ENCODE data around the gene OGG1. TPM values are rescaled to one million over a fixed set of nuclear protein-coding genes. Genes with fewer than 3 reads are reported as not detected.
A peak's percentile ranks its signal among the peaks of the same experiment; 100 is the strongest.

The OGG1 gene
- polyA plus RNA-seq, 1 donor from 2014 or later, result 34.4 TPM

- peak overlapping the region; percentile 97 for H3K4me3 ChIP-seq (ENCODE audit: low read length)
- peaks cover 23% of the 10 kb centered on the region for H3K79me2 ChIP-seq (replicated peaks; ENCODE audit: insufficient read depth, low read length)
Measured at GRCh38 chr3:9732080-9732739, 17.5 kb upstream of the OGG1 start.

GRCh38 chr3:9732740-9733115, 17.0 kb upstream of the OGG1 start:
- peaks cover 23% of the 10 kb centered on the region for H3K79me2 ChIP-seq (replicated peaks; ENCODE audit: insufficient read depth, low read length)
- TF ChIP-seq POLR2AphosphoS5 (IDR thresholded peaks at IDR 0.05) (no peak), TAF1 (IDR thresholded peaks at IDR 0.05; ENCODE audit: low read depth) (no peak)
- H3K9me3 ChIP-seq (ENCODE audit: low read length), result no peaks in the 10 kb centered on the region
- peaks cover 5% of the 10 kb centered on the region for H3K36me3 ChIP-seq (ENCODE audit: insufficient read depth, low read length)
- no peak overlapping the region for H3K27ac ChIP-seq (ENCODE audit: low read length)
- peak overlapping the region; percentile 92 for H3K9ac ChIP-seq (ENCODE audit: low read length)
- H3K4me3 ChIP-seq (ENCODE audit: low read length), result peak overlapping the region; percentile 97
- no peaks in the 10 kb centered on the region for H4K20me1 ChIP-seq (ENCODE audit: insufficient read depth)
- H3K27me3 ChIP-seq (ENCODE audit: insufficient read depth, low read depth, low read length), result no peaks in the 10 kb centered on the region
- peak overlapping the region; percentile 82 for H3K4me2 ChIP-seq (ENCODE audit: low read length)
- H3K9me2 ChIP-seq (ENCODE audit: insufficient read depth, low read length), result no peaks in the 10 kb centered on the region
- H2AFZ ChIP-seq (ENCODE audit: low read depth, low read length), result no peak overlapping the region
- H3F3A ChIP-seq (ENCODE audit: insufficient read depth, low read length, poor library complexity, severe bottlenecking), result no peaks in the 10 kb centered on the region

More at GRCh38 chr3:9732080-9732739, 17.5 kb upstream of the OGG1 start:
- peak overlapping the region; percentile 82 for H3K4me2 ChIP-seq (ENCODE audit: low read length)
- no peaks in the 10 kb centered on the region for H3K9me3 ChIP-seq (ENCODE audit: low read length)
- H4K20me1 ChIP-seq (ENCODE audit: insufficient read depth), result no peaks in the 10 kb centered on the region
- H2AFZ ChIP-seq (ENCODE audit: low read depth, low read length), result peak overlapping the region; percentile 85
- H3K27ac ChIP-seq (ENCODE audit: low read length), result peak overlapping the region; percentile 94
- peak overlapping the region; percentile 92 for H3K9ac ChIP-seq (ENCODE audit: low read length)
- TF ChIP-seq EZH2 (IDR thresholded peaks at IDR 0.05; ENCODE audit: borderline replicate concordance, insufficient read depth, low read length, poor library complexity, severe bottlenecking), result no peak
- TF ChIP-seq POLR2AphosphoS5 (IDR thresholded peaks at IDR 0.05), result no peak
- no peak for TF ChIP-seq SMC3 (conservative IDR thresholded peaks at IDR 0.05; ENCODE audit: poor library complexity)
- TF ChIP-seq CTCF (IDR thresholded peaks at IDR 0.05; ENCODE audit: poor library complexity, severe bottlenecking), result no peak
- TF ChIP-seq MXI1 (conservative IDR thresholded peaks at IDR 0.05; ENCODE audit: poor library complexity, severe bottlenecking), result no peak
- TF ChIP-seq EP300 (conservative IDR thresholded peaks at IDR 0.05; ENCODE audit: poor library complexity, severe bottlenecking), result no peak
- TF ChIP-seq, protein P1, sequence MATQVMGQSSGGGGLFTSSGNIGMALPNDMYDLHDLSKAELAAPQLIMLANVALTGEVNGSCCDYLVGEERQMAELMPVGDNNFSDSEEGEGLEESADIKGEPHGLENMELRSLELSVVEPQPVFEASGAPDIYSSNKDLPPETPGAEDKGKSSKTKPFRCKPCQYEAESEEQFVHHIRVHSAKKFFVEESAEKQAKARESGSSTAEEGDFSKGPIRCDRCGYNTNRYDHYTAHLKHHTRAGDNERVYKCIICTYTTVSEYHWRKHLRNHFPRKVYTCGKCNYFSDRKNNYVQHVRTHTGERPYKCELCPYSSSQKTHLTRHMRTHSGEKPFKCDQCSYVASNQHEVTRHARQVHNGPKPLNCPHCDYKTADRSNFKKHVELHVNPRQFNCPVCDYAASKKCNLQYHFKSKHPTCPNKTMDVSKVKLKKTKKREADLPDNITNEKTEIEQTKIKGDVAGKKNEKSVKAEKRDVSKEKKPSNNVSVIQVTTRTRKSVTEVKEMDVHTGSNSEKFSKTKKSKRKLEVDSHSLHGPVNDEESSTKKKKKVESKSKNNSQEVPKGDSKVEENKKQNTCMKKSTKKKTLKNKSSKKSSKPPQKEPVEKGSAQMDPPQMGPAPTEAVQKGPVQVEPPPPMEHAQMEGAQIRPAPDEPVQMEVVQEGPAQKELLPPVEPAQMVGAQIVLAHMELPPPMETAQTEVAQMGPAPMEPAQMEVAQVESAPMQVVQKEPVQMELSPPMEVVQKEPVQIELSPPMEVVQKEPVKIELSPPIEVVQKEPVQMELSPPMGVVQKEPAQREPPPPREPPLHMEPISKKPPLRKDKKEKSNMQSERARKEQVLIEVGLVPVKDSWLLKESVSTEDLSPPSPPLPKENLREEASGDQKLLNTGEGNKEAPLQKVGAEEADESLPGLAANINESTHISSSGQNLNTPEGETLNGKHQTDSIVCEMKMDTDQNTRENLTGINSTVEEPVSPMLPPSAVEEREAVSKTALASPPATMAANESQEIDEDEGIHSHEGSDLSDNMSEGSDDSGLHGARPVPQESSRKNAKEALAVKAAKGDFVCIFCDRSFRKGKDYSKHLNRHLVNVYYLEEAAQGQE (IDR thresholded peaks at IDR 0.05; ENCODE audit: borderline replicate concordance), result no peak
- no peak for TF ChIP-seq TAF1 (IDR thresholded peaks at IDR 0.05; ENCODE audit: low read depth)
- no peak for TF ChIP-seq RAD21 (conservative IDR thresholded peaks at IDR 0.05)
- H3F3A ChIP-seq (ENCODE audit: insufficient read depth, low read length, poor library complexity, severe bottlenecking), result no peaks in the 10 kb centered on the region
- no peaks in the 10 kb centered on the region for H3K9me2 ChIP-seq (ENCODE audit: insufficient read depth, low read length)
- no peaks in the 10 kb centered on the region for H3K27me3 ChIP-seq (ENCODE audit: insufficient read depth, low read depth, low read length)
- peaks cover 1% of the 10 kb centered on the region for H3K36me3 ChIP-seq (ENCODE audit: insufficient read depth, low read length)
